ENCODE data around the gene GNB1.

DNA sequence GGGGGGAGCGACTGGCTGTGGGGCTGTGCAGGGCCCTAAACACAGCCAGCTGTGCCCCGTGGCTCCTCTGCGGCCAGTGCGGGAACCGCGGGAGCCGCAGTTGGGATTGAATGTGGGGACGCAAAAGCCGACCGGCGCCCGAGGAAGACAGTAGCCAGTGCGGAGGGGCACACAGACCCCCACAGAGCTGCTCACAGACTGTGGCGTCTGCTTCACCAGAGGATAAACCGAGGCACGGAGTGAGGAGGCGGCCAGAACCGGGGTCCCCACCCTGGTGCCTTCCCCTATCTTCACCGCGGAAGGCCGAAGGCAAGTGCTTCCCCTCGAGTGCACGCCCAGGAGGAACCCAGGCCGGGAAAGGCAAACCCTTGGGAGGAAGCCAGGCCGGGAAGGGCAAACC is 36.9 kb upstream of the GNB1 start:
- TF ChIP-seq, protein P1, sequence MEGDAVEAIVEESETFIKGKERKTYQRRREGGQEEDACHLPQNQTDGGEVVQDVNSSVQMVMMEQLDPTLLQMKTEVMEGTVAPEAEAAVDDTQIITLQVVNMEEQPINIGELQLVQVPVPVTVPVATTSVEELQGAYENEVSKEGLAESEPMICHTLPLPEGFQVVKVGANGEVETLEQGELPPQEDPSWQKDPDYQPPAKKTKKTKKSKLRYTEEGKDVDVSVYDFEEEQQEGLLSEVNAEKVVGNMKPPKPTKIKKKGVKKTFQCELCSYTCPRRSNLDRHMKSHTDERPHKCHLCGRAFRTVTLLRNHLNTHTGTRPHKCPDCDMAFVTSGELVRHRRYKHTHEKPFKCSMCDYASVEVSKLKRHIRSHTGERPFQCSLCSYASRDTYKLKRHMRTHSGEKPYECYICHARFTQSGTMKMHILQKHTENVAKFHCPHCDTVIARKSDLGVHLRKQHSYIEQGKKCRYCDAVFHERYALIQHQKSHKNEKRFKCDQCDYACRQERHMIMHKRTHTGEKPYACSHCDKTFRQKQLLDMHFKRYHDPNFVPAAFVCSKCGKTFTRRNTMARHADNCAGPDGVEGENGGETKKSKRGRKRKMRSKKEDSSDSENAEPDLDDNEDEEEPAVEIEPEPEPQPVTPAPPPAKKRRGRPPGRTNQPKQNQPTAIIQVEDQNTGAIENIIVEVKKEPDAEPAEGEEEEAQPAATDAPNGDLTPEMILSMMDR (IDR thresholded peaks at IDR 0.05) = no peak
- TF ChIP-seq POLR2A (IDR thresholded peaks at IDR 0.05) = no peak

Data from adrenal gland (tissue), 5 donors.